ENCODE results near the gene DLGAP4. TPM values are rescaled to one million over a fixed set of nuclear protein-coding genes. Genes with fewer than 3 reads are reported as not detected.

DLGAP4 gene
- polyA plus RNA-seq, 1 of the 3 experiments (the other 2 are of a cell fraction) = 31.2 TPM

GRCh38 chr20:36336204-36336603 lies 30.1 kb downstream of the DLGAP4 start:
- DNase-seq = no peak
- H3F3A ChIP-seq (replicated peaks; ENCODE audit: insufficient read depth) = no peaks in the 10 kb centered on the region
- H3K9ac ChIP-seq = no peak overlapping the region
- TF ChIP-seq MAX (IDR thresholded peaks at IDR 0.05; ENCODE audit: low read depth) (no peak), RAD21 (IDR thresholded peaks at IDR 0.05; ENCODE audit: low read length) (no peak), FOXJ3 (CRISPR knock-in tag; IDR thresholded peaks at IDR 0.05) (no peak), REST (IDR thresholded peaks at IDR 0.05; ENCODE audit: low read depth, low read length) (no peak), EP300 (IDR thresholded peaks at IDR 0.05; ENCODE audit: borderline replicate concordance in 1 of 2, low read depth in 1 of 2, low read length in 1 of 2) (no peak), FOSL2 (IDR thresholded peaks at IDR 0.05; ENCODE audit: borderline replicate concordance, low read depth) (no peak), TAF1 (IDR thresholded peaks at IDR 0.05; ENCODE audit: borderline replicate concordance, low read depth, low read length) (no peak), POLR2AphosphoS5 (IDR thresholded peaks at IDR 0.05; ENCODE audit: low read depth, low read length) (no peak), USF1 (IDR thresholded peaks at IDR 0.05; ENCODE audit: borderline replicate concordance, low read depth) (no peak), TCF12 (IDR thresholded peaks at IDR 0.05) (no peak), FOXM1 (IDR thresholded peaks at IDR 0.05; ENCODE audit: low read depth) (no peak)
- no peak overlapping the region for H2AFZ ChIP-seq (ENCODE audit: low read depth)
- WGBS (ENCODE audit: low lambda C conversion rate) = 52% methylated on average over 4 of the region's 4 CpGs
- ChIA-PET CTCF (interaction anchor here (0.6 kb wide), 1 partner anchor 33 kb away, joined by 3 read pairs; no protein-coding TSS in a partner anchor), POLR2A (no interaction called here)
- H3K9me3 ChIP-seq = no peaks in the 10 kb centered on the region
- H3K27ac ChIP-seq (ENCODE audit: low read depth in 2 of 2, low read length in 1 of 2) = no peak overlapping the region
- H3K4me2 ChIP-seq = no peak overlapping the region
- H3K9me2 ChIP-seq = no peaks in the 10 kb centered on the region
- H3K36me3 ChIP-seq (replicated peaks in 1 of 2; ENCODE audit: control insufficient read depth in 1 of 2, insufficient read depth in 2 of 2, low read length in 1 of 2) = no peaks in the 10 kb centered on the region
- H3K79me2 ChIP-seq (ENCODE audit: insufficient read depth) = no peaks in the 10 kb centered on the region
- no peaks in the 10 kb centered on the region; the same call in 1 of the 2 replicates for H3K27me3 ChIP-seq (ENCODE audit: insufficient read depth)
- H3K4me1 ChIP-seq (ENCODE audit: control insufficient read depth in 1 of 2, insufficient read depth in 2 of 2, low read depth in 1 of 2, low read length in 1 of 2) = peaks cover 0 to 15% of the 10 kb centered on the region in 2 experiments; a peak in 1 of 4 replicates
- no peak overlapping the region for H3K4me3 ChIP-seq (ENCODE audit: low read depth in 2 of 2, low read length in 1 of 2)
- H4K20me1 ChIP-seq (ENCODE audit: insufficient read depth) = no peaks in the 10 kb centered on the region

- no peaks in the 10 kb centered on the region; the same call in 1 of the 2 replicates for H3K27me3 ChIP-seq (ENCODE audit: insufficient read depth)
- H4K20me1 ChIP-seq (ENCODE audit: insufficient read depth) = no peaks in the 10 kb centered on the region
- peak; percentile 62 for DNase-seq
- H3K4me3 ChIP-seq (ENCODE audit: low read depth in 2 of 2, low read length in 1 of 2) = no peak overlapping the region
- TF ChIP-seq MXI1 (IDR thresholded peaks at IDR 0.05; ENCODE audit: low read depth, low read length) (no peak), RCOR1 (IDR thresholded peaks at IDR 0.05; ENCODE audit: low read length) (no peak), MAX (IDR thresholded peaks at IDR 0.05; ENCODE audit: low read depth) (no peak), EP300 (IDR thresholded peaks at IDR 0.05; ENCODE audit: borderline replicate concordance in 1 of 2, low read depth in 1 of 2, low read length in 1 of 2) (no peak), USF1 (IDR thresholded peaks at IDR 0.05; ENCODE audit: borderline replicate concordance, low read depth) (no peak), POLR2AphosphoS5 (IDR thresholded peaks at IDR 0.05; ENCODE audit: low read depth, low read length) (no peak), PBX3 (IDR thresholded peaks at IDR 0.05) (no peak), IRF3 (IDR thresholded peaks at IDR 0.05; ENCODE audit: low read depth, low read length) (no peak), EZH2phosphoT487 (IDR thresholded peaks at IDR 0.05; ENCODE audit: borderline replicate concordance, low read depth) (no peak)
- no peak overlapping the region for H3K27ac ChIP-seq (ENCODE audit: low read depth in 2 of 2, low read length in 1 of 2)
- H3K9me2 ChIP-seq = no peaks in the 10 kb centered on the region
- no peak overlapping the region for H3K4me2 ChIP-seq
- H2AFZ ChIP-seq (ENCODE audit: low read depth) = no peak overlapping the region
- H3K36me3 ChIP-seq (replicated peaks in 1 of 2; ENCODE audit: control insufficient read depth in 1 of 2, insufficient read depth in 2 of 2, low read length in 1 of 2) = no peaks in the 10 kb centered on the region
- no peaks in the 10 kb centered on the region for H3K9me3 ChIP-seq
- H3K4me1 ChIP-seq (ENCODE audit: control insufficient read depth in 1 of 2, insufficient read depth in 2 of 2, low read depth in 1 of 2, low read length in 1 of 2) = peaks cover 0 to 15% of the 10 kb centered on the region in 2 experiments; a peak in 1 of 4 replicates
- 54% methylated on average over 13 of the region's 13 CpGs for WGBS (ENCODE audit: low lambda C conversion rate)
- no peaks in the 10 kb centered on the region for H3F3A ChIP-seq (replicated peaks; ENCODE audit: insufficient read depth)
- ChIA-PET POLR2A (no interaction called here), CTCF (no interaction called here)
- H3K9ac ChIP-seq = no peak overlapping the region
- H3K79me2 ChIP-seq (ENCODE audit: insufficient read depth) = no peaks in the 10 kb centered on the region
Measured at GRCh38 chr20:36336954-36337704, 31.0 kb downstream of the DLGAP4 start.

Data from SK-N-SH (cell line).